ENCODE measurements around the gene CRTC1.

CRTC1 gene

GRCh38 chr19:18649371-18650020, 34.0 kb upstream of the CRTC1 start:
- peak; percentile 67 for DNase-seq (ENCODE audit: low spot score)

GRCh38 chr19:18650021-18650390, 33.5 kb upstream of the CRTC1 start:
- TF ChIP-seq CTCF (IDR thresholded peaks at IDR 0.05; ENCODE audit: extremely low read depth, missing control alignments), result no peak
- no peak for DNase-seq (ENCODE audit: low spot score)

More at GRCh38 chr19:18649371-18650020, 34.0 kb upstream of the CRTC1 start:
- TF ChIP-seq CTCF (IDR thresholded peaks at IDR 0.05; ENCODE audit: extremely low read depth, missing control alignments), result no peak

GRCh38 chr19:18650468-18651041, 32.9 kb upstream of the CRTC1 start:
- DNase-seq (ENCODE audit: low spot score), result no peak
- TF ChIP-seq CTCF (IDR thresholded peaks at IDR 0.05; ENCODE audit: extremely low read depth, missing control alignments), result no peak

GRCh38 chr19:18651300-18651699, 32.2 kb upstream of the CRTC1 start:
- DNase-seq (ENCODE audit: low spot score), result no peak
- TF ChIP-seq CTCF (IDR thresholded peaks at IDR 0.05; ENCODE audit: extremely low read depth, missing control alignments), result no peak

- no peak for DNase-seq (ENCODE audit: low spot score)
- TF ChIP-seq CTCF (IDR thresholded peaks at IDR 0.05; ENCODE audit: extremely low read depth, missing control alignments), result no peak
Observed at GRCh38 chr19:18651733-18652132, 31.7 kb upstream of the CRTC1 start.

- no peak for TF ChIP-seq CTCF (IDR thresholded peaks at IDR 0.05; ENCODE audit: extremely low read depth, missing control alignments)
- DNase-seq (ENCODE audit: low spot score), result no peak
Observed at GRCh38 chr19:18653853-18654252, 29.6 kb upstream of the CRTC1 start.

- TF ChIP-seq CTCF (IDR thresholded peaks at IDR 0.05; ENCODE audit: extremely low read depth, missing control alignments), result no peak
- no peak for DNase-seq (ENCODE audit: low spot score)
Observed at GRCh38 chr19:18654469-18654868, 29.0 kb upstream of the CRTC1 start.

Data from GM20000 (cell line).